Measurements from ENCODE around the gene SECTM1.

The SECTM1 gene

DNA sequence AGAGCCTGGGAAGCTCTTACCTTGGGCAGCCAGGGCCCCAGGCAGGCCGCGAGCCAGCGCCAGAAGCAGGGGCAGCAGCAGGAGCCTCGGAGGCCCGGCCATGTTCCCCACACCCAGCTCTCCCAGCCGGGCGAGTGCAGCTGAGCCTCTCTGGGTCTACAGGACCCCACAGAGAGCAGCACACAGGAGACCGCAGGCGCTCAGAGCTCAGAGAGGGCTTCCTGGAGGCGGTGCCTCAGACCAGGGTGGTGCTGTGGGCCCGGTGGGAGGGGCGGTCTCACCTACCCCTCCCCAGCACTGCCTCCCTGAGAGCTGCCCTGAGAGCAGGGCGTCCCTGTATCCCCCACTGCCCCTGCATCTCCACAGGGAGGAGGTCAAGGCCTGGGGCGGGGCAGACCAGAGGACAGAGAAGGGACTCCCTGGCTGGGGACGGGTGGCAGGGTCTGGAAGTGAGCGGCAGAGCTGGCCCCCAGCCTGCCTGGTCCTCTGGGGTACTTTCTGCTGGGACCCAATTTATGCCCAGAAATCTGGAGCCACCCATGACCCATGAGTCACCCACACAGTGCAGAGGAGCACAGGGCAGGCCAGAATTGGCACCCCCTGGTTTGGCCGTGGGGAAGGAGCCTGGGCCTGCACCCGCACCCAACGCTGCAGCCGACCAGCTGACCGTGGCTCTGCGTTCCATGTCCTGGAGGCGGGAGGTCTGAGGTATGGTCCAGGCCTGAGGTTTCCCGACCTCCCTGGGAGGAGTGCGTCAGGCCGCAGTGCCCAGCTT lies 16.0 kb downstream of the SECTM1 start, which contains the start of gene CD7:
CD7 (minus strand) TSS at position 215 of the 775 bp plus-strand sequence; CDS start at position 102, 113 bp downstream.
- DNase-seq, result no peak

DNA sequence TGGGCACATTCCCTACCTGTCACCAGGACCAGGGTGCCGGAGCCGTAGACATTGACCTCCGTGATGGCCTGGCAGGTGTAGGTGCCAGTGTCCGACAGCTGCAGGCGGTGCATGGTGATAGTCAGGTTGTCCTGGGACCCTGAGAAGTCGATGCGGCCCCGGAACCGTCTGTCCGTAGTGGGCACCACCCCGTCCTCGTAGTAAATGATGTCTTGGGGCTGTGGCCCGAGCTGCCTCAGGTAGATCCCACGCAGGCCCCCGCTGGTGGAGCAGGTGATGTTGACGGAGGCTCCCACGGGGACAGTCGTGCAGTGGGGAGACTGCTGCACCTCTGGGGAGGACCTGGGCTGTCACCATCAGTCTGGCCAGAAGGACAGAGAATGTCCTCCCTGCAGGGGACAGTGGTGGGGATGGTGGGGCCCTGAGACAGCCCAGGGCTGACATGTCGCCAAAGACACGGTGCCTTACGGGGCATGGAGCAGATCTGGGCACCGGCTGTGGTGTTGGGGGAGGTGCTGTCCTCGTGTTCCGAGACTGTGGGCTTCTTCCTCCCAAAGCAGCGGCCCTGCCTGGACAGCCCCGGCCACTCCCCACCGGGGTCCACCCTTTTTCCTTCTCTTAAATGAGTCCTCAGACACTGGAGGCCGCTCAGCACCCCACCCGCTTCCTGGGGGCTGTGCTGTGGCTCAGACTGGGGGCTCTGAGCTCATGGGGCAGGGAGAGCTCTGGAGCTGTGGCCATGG lies 16.7 kb downstream of the SECTM1 start:
- DNase-seq, result no peak

DNA sequence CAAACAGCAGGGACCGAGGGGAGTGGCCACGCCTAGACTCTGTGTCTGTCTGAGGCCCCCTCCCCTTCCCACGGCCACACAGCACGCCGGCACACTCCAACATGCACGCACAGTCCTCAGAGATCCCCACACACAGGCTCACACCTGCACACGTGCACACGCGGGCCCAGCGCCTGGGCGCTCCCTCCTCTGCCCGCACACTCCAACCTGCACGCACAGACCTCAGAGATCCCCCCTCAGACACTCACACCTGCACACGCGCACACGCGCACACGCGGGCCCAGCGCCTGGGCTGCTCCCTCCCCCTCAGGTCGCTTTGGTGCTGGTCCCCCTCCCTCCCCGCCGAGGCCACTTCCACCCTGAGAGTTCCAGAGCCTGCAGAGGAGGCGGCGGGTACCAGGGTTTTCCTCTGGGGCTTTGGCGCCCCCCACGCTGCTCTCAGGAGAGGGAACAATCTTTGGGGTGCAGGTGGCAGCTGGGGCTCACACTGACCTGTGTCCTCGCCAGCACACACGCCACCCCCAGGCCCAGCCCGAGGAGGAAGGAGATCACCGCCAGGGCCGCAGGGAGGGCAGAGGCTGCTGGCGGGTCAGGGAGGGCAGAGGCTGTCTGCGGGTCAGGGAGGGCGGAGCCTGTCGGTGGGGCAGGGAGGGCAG lies 17.7 kb downstream of the SECTM1 start:
- DNase-seq, result no peak

DNA sequence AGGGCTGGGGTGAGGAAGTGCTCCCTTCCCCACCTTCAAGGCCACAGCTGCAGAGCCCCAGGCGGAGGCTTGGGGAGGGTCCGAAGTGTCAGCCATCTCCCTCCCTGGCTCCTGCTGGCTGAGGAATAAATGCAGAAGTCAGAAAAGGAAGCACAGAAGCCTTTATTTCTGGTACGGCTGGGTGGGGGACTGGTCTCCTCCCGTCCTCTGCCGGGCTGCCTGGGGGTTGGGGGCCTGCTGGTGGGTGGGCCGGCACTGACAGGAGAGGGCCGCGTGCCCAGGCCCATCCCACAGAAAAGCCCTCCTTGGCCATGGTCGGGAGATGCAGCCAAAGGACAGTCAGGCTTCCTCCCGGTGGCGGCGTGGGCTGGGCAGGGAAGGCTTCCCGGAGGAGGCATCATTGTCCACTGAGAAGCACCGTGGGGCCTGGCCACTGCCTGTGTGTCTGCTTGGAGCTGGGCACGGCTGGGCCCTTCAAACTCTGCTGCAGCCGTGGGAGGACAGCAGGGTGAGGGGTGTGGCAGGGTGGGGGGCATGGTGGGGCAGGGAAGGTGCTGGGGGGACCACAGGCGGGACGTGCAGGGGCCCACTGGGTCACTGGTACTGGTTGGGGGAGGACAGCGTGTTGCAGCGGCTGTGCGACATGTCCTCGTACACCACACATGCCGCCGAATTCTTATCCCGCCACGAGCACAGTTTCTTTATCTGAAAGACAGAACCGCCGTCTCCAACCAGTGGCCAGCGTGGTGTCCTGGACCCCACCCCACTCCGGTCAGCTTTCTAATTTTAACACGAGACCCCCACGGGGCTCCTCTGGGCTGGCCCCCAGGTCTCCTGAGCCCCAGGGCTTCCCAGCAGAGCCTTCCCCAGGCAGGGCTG lies 18.6 kb downstream of the SECTM1 start:
- DNase-seq, result no peak

DNA sequence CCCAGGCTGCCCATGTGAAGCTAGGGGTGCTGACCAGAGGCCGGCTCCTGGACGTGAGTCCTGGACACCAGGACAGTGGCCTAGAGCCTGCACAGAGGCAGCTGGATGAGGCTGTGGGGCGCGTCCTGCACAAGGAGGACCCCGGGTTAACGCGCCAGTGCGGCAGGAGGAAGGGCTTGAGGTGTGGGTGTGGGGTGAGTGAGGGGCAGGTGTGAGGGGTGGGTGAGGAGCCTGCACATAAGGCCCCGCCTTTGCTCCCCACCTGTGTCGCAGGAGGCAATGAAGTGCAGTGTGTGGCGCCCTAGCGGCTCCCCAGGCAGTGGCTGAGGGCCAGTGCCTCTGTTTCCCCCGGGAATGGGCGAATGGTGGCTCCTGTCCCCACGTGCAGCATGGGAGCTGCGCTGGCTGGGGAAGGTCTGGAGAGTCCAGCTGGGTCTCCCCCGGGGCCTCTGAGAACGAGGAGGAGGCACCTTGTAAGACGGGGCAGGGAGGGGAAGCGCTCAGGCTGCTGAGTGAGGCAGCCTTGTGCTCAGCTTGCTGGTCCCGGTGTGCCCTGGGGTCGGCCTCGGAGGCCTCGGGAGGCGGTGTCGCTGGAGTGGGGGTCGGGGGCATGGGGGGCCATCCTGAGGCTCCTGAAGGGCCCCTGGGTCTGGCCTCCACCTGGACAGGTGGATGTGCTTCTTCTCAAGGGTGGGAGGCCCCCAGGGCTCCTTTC lies 19.4 kb downstream of the SECTM1 start:
- no peak for DNase-seq

DNA sequence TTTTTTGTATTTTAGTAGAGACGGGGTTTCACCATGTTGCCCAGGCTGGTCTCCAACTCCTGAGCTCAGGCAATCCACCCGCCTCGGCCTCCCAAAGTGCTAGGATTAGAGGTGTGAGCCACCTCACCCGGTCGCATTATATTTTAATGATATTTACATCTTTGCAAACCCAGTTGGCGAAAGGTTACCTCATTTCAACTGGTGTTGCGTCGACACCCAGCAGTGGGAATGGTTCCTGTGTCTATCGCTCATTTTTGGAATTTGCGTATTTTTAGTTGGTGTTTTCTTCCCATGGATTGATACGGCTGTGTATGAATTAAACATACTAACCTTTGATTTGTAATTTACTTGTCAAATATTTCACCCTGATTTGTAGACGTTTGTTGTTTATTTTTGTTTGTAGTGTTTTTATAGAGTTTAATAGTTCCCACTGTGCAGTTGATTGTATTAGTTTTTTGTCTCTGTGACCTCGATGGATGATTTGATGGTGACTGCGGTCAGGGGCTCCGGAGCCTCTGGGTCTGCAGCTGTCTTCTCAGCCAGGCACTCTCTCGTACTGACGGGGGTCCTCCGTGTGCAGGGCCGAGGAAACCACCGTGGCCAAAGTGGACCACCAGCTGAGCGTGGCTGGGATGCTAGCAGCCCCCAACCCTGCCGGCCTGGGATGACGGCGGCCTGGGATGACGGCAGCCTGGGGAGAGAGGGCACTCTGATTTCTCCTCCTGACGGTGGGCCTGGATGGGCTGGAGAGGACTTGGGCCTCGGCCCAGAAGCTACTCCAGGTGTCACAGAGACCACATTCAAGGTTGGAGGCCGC lies 20.2 kb downstream of the SECTM1 start:
- no peak for DNase-seq

- no peak for DNase-seq
These were observed 21.6 kb downstream of the SECTM1 start for GRCh38 chr17:82311971-82312370.

GRCh38 chr17:82310877-82311276 lies 22.7 kb downstream of the SECTM1 start:
- DNase-seq, result no peak

DNA sequence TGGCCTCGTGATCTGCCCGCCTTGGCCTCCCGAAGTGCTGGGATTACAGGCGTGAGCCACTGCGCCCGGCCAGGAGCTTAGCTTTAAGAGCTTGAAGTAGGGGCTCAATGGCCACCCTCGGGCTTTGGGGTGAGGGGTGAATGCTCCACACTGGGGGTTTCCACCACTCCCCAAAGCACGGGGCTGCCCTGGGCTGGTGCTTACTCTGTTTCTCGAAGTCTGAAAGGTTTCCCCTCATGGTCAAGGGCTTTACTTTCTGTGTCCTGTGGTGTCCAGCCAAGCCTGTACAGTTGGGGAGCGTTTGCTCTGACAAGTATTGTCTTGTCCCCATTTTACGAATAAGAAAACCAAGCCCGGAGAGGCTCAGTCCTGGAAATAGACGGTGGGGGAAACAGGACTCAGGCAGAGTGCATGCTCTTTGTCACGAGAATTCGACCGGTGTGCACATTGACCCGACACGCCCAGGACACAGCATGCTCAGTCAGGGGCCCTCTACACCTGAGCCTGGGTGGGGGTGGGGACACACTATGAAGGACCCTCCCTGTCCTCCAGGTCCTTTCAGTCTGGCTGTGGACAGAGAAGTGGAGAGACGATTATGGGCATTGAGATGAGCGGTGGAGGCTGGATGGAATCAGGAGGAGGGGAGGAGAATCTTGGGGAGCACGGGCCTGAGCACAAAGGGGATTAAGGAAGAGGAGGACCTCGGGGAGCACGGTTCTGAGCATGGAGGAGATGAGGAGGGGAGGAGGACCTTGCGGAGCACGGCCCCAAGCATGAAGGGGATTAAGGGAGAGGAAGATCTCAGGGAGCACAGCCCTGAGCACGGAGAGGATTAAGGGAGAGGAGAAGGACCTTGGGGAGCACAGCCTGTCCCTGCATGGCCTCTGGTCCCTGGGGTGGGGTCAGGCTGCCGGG lies 23.7 kb downstream of the SECTM1 start:
- DNase-seq, result no peak

DNA sequence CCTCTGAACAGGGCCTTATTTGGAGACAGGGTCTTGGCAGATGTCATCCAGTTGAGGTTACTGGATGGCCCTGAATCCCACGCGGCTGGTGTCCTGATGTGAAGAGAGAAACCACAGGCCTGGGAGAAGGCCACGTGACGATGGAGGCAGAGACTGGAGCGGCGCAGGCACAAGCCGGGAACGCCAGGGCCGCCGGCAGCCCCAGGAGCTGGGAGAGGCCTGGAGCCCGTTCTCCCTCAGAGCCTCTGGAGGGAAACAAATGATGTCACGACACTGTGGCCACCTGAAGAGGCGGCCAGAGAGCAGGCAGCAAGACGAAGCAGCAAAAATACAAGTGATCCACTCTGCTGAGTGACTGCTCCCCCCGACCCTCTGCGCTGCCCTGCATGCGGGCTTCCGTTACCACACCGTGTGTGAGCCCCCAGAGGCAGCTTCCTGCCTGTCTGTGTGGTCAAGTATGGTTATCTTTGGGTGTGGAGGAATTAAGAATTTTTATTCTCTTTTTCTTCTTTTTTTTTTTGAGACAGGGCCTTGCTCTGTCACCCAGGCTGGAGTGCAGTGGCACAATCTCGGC lies 27.8 kb downstream of the SECTM1 start:
- DNase-seq, result no peak

DNA sequence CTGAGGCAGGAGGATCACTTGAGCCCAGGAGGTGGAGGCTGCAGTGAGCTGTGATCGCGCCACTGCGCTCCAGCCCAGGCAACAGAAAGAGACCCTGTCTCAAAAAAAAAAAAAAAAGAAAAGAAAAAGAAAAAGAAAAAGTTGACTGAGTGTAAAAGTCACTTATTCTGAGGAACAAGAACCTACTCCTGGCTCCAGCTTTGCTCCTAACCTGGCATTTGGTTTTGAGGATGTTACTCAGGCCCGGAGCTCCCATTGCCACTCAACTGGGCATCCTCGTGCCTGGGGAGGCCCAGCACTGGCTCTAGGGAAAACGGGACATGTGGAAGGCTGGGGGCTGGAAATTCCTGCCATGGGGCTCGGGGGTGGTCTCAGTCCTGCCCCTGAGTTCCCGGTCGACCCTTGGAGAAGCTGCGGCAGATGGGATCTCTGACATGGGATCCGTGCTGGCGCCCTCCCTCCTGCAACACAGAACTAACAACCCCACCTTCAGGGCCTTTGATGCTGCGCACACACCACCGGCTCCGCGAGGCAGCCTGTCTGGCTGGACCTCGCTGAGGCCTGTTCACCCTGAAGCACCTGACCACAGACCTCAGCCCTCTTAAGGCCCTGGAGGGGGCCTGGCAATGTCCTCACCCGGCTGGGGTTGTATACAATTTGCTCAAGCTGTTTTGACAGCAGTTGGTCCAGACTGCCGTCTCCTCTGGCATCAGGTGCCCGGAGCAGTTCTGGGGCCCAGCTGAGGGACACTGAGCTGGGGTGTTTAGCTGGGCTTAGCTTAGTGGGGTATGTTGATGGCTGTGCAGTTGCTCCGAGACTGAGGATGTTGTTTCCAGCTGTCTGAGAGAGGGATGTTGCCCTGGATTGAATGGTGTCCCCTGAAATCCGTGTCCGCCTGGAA lies 28.5 kb downstream of the SECTM1 start:
- no peak for DNase-seq

GRCh38 chr17:82303944-82304808 lies 29.4 kb downstream of the SECTM1 start:
- DNase-seq, result no peak

DNA sequence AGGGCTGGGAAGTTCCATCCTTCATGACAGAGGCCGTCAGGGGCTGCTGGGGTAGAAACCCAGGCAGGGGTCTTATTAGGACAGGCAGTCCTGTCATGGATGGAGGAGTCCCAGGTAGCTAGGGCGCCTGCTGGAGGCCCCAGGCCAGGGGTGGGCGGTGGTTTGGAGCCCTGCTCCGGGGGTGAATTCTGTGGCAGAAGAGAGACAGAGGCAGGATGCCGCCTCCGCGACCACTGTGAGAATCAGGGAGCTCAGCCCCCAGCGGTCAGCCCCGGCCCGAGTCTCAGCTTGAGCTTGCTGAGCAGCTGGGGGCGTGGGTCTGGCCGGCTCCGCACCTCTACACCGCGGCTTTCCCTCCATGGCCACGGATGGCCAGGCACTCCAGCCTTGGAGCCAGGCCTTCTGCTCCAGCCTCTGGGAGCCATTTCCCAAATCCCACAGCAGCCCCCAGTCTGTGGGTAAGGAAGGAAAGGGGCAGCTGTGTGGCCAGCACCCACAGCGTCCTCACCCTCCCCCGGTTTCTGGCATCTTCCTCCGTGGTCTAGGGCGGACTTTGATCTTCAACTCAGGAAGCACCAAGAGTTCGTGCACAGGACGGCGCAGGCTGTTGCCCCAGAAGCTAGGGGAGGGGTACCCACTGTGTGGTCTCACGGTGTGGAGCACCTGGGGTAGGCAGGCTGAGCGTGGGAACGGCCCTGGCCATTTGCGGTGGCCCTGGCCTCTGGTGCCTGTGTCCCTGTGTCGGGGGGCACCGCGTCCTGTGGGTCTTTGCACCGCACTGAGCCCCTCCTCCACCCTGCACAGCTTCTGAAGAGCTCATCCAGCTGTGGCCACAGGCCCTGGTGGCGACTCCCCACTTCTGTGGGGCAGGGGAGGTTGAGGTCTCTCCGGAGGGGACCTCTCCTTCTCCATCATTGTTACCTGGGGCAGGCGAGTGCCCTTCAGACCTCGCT lies 30.3 kb downstream of the SECTM1 start:
- no peak for DNase-seq

- no peak for DNase-seq
These were observed 31.0 kb downstream of the SECTM1 start for GRCh38 chr17:82302568-82302963.
